OCI-LY7 (cell line): ENCODE measurements around the gene BTF3.

ENCODE experiments used
- CTCF ChIP-seq: fragments of 200-600 bp; sonication (generic); conservative IDR thresholded peaks from 2 replicates; pipeline ENCODE4 v1.5.1; 2014; ENCODE audit warnings: mild to moderate bottlenecking, antibody characterized with exemption, low read length, moderate library complexity, mixed read lengths
- EZH2phosphoT487 ChIP-seq: fragments of 200-600 bp; sonication (generic); IDR thresholded peaks from 2 replicates; pipeline ENCODE4 v1.6.1; 2018; ENCODE audit warnings: low read depth, borderline replicate concordance, mild to moderate bottlenecking, mixed run types, antibody characterized with exemption, low read length, moderate library complexity, mixed read lengths

- TF ChIP-seq CTCF (no peak), EZH2phosphoT487 (no peak)
Observed at GRCh38 chr5:73532195-73532594, 34.0 kb downstream of the BTF3 start.
